GM21825 (cell line): ENCODE results near the gene SLC25A2.
"Not testable (repeated sequence)": the region's sequence is repeated elsewhere in the genome, so short reads cannot be mapped to it uniquely, and the experiment has no call there.

ENCODE experiments used
- ATAC-seq: cut with Tn5 transposase; IDR thresholded peaks from one replicate; pipeline ENCODE4 v1.9.1; 2021; ENCODE audit warnings: mild to moderate bottlenecking, moderate library complexity; ENCODE audit not compliant: unreplicated experiment

SLC25A2 gene

GRCh38 chr5:141316963-141317362, 13.1 kb upstream of the SLC25A2 start:
- not testable (repeated sequence) for ATAC-seq

GRCh38 chr5:141313711-141314110, 9.9 kb upstream of the SLC25A2 start:
- no peak for ATAC-seq

GRCh38 chr5:141306630-141307029, 2.8 kb upstream of the SLC25A2 start:
- no peak for ATAC-seq

- ATAC-seq = no peak
These were observed 5.5 kb downstream of the SLC25A2 start for GRCh38 chr5:141298376-141298775.

- ATAC-seq = no peak
These were observed 30.9 kb downstream of the SLC25A2 start for GRCh38 chr5:141272906-141273305.

- ATAC-seq = no peak
These were observed 34.7 kb downstream of the SLC25A2 start for GRCh38 chr5:141269195-141269594.

GRCh38 chr5:141261238-141261546, 42.7 kb downstream of the SLC25A2 start:
- no peak for ATAC-seq

GRCh38 chr5:141260458-141261237, 43.2 kb downstream of the SLC25A2 start:
- no peak for ATAC-seq

GRCh38 chr5:141258948-141259347, 44.9 kb downstream of the SLC25A2 start:
- no peak for ATAC-seq

- no peak for ATAC-seq
These were observed 45.4 kb downstream of the SLC25A2 start for GRCh38 chr5:141258464-141258863.
